HL-60/S4 treated with retinoic acid at 250 ng/mL for 4 days and 3 days (cell line): Measurements from ENCODE around the gene CADPS.

ENCODE experiments used
- in situ Hi-C: fragments of 300-500 bp; cut with MboI; formaldehyde crosslinking; loops from 2 replicates; pipeline ENCODE4 v1.7.0; 2022; ENCODE audit warnings: low sequenced_read_pairs

The CADPS gene

GRCh38 chr3:62874711-62875557 is at the start of gene CADPS:
CADPS (minus strand) TSS chr3:62875416; CDS start chr3:62875029, 387 bp downstream.
- in situ Hi-C loops = no loop called here

GRCh38 chr3:62923066-62923465 is 47.9 kb upstream of the CADPS start:
- in situ Hi-C loops = no loop called here

- in situ Hi-C loops = no loop called here
Measured at GRCh38 chr3:62922326-62922725, 47.1 kb upstream of the CADPS start.

GRCh38 chr3:62920466-62920784 is 45.2 kb upstream of the CADPS start:
- in situ Hi-C loops = no loop called here

GRCh38 chr3:62919784-62920465 is 44.7 kb upstream of the CADPS start:
- in situ Hi-C loops = no loop called here

- in situ Hi-C loops = no loop called here
Measured at GRCh38 chr3:62918777-62919176, 43.6 kb upstream of the CADPS start.

- in situ Hi-C loops = no loop called here
Measured at GRCh38 chr3:62918131-62918530, 42.9 kb upstream of the CADPS start.

- in situ Hi-C loops = no loop called here
Measured at GRCh38 chr3:62911526-62911925, 36.3 kb upstream of the CADPS start.

- in situ Hi-C loops = no loop called here
Measured at GRCh38 chr3:62905331-62905730, 30.1 kb upstream of the CADPS start.

- in situ Hi-C loops = no loop called here
Measured at GRCh38 chr3:62898530-62899496, 23.6 kb upstream of the CADPS start.

- in situ Hi-C loops = no loop called here
Measured at GRCh38 chr3:62895901-62896300, 20.7 kb upstream of the CADPS start.

GRCh38 chr3:62892951-62893350 is 17.7 kb upstream of the CADPS start:
- in situ Hi-C loops = no loop called here

- in situ Hi-C loops = no loop called here
Measured at GRCh38 chr3:62892045-62892444, 16.8 kb upstream of the CADPS start.

GRCh38 chr3:62888778-62889177 is 13.6 kb upstream of the CADPS start:
- in situ Hi-C loops = no loop called here

- in situ Hi-C loops = no loop called here
Measured at GRCh38 chr3:62888180-62888579, 13.0 kb upstream of the CADPS start.

GRCh38 chr3:62885136-62885535 is 9.9 kb upstream of the CADPS start:
- in situ Hi-C loops = no loop called here

- in situ Hi-C loops = no loop called here
Measured at GRCh38 chr3:62884096-62884870, 9.1 kb upstream of the CADPS start.

GRCh38 chr3:62882676-62883200 is 7.5 kb upstream of the CADPS start:
- in situ Hi-C loops = no loop called here

GRCh38 chr3:62876064-62876463 is 848 bp upstream of the CADPS start:
- in situ Hi-C loops = no loop called here

GRCh38 chr3:62875558-62876002 is 364 bp upstream of the CADPS start:
- in situ Hi-C loops = no loop called here
